ENCODE measurements around the gene SLC11A2. TPM values are rescaled to one million over a fixed set of nuclear protein-coding genes. Genes with fewer than 3 reads are reported as not detected.
A peak's percentile ranks its signal among the peaks of the same experiment; 100 is the strongest.

The SLC11A2 gene
- polyA plus RNA-seq, 3 donors, result 11.7 to 69.0 (median 14.9) TPM

DNA sequence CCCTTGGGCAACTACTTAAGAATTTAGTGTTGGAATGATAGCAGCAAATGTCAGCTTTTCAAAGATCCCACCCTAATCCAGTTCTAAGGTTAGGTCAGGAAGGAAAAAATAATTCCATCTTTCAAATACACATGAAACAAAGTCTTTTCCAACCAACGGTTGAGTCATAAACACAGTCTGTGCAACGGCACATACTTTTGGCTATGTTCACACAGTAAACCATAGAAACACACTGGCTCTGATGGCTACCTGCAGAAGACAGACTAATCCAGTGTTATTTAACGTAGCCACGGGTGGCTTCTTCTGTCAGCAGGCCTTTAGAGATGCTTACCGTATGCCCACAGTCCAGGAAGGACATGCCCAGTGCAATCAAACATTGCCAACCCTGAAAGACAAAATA, 38.1 kb downstream of the SLC11A2 start:
- Histone ChIP-seq H4K20me1 (ENCODE audit: insufficient read depth, low read length) (no peaks in the 10 kb centered on the region), H3K9me3 (replicated peaks in 1 of 2; ENCODE audit: control insufficient read depth in 1 of 2, insufficient read depth in 1 of 2, low read length in 2 of 2) (no peaks in the 10 kb centered on the region), H3K9ac (ENCODE audit: insufficient read depth, low read length, poor library complexity, severe bottlenecking) (no peak overlapping the region), H3K4me2 (replicated peaks; ENCODE audit: extremely low read depth, low read length, poor library complexity, severe bottlenecking) (no peak overlapping the region), H2AFZ (ENCODE audit: insufficient read depth, low read depth, low read length, poor library complexity, severe bottlenecking) (no peak overlapping the region), H3K27ac (ENCODE audit: low read depth in 1 of 2, low read length in 2 of 2) (no peak overlapping the region), H3K27me3 (ENCODE audit: control insufficient read depth in 2 of 2, insufficient read depth in 2 of 2, low read length in 2 of 2) (no peaks in the 10 kb centered on the region), H3K4me1 (ENCODE audit: control insufficient read depth in 1 of 2, insufficient read depth in 2 of 2, low read length in 2 of 2) (no peaks in the 10 kb centered on the region), H3K4me3 (replicated peaks in 1 of 3; ENCODE audit: low read depth in 2 of 3, low read length in 3 of 3) (no peak overlapping the region), H3K79me2 (ENCODE audit: insufficient read depth, low read length) (no peaks in the 10 kb centered on the region), H3K36me3 (replicated peaks in 1 of 2; ENCODE audit: control insufficient read depth in 1 of 2, insufficient read depth in 2 of 2, low read length in 2 of 2) (peaks cover 54 to 92% of the 10 kb centered on the region in 2 donors)
- Mint-ChIP-seq H3K27ac (peak overlapping the region in 2 of 7 donors; percentile 6 to 21), H3K9me3 (no peaks in the 10 kb centered on the region), H3K27me3 (ENCODE audit: low read depth in 3 of 3) (peaks cover 0 to 3% (median 0%) of the 10 kb centered on the region in 3 donors), H3K4me1 (no peaks in the 10 kb centered on the region), H3K4me3 (no peak overlapping the region), H3K36me3 (peaks cover 48 to 69% of the 10 kb centered on the region in 2 donors)
- WGBS (ENCODE audit: insufficient coverage), result 96% methylated on average over 5 of the region's 5 CpGs
- intact Hi-C loops (cut with micrococcal nuclease), result no loop called here
- TF ChIP-seq, protein P1, sequence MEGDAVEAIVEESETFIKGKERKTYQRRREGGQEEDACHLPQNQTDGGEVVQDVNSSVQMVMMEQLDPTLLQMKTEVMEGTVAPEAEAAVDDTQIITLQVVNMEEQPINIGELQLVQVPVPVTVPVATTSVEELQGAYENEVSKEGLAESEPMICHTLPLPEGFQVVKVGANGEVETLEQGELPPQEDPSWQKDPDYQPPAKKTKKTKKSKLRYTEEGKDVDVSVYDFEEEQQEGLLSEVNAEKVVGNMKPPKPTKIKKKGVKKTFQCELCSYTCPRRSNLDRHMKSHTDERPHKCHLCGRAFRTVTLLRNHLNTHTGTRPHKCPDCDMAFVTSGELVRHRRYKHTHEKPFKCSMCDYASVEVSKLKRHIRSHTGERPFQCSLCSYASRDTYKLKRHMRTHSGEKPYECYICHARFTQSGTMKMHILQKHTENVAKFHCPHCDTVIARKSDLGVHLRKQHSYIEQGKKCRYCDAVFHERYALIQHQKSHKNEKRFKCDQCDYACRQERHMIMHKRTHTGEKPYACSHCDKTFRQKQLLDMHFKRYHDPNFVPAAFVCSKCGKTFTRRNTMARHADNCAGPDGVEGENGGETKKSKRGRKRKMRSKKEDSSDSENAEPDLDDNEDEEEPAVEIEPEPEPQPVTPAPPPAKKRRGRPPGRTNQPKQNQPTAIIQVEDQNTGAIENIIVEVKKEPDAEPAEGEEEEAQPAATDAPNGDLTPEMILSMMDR (IDR thresholded peaks at IDR 0.05), result no peak
- no peak for DNase-seq

DNA sequence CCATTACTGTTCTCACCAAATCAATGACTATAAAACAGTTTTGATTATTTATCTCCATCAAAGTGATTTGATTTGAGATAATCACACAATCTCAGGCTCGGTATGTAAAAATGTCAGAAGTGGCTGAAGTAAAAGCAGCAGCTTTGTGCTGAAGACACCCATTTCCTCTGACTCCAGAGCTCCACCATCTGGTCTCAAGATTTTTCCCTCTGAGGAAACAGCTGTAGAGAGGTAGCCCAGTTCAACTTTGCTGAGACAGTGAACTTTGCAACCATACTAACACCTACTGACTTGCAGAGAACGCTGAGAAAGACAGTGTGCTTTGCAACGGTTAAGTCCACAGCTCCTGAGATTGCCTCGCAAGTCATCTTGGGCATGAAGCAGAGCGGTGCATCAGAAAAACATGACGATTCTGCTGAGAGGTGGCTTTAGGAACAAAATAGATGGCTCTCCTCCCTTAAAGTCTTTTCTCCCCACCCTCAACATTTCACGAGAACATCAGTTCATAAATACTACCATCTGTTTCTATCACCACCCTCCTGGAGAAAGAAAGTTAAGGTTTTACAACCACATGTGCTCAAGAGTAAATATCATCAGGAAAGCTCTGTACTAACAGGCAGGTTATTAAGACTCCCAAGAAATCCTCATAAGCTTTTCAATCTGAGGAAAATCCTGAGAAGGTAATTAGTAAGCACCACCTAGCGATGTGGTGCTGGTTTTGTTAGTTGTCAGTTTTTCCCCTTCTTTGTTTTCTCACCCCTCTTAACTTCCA, 39.0 kb downstream of the SLC11A2 start:
- Mint-ChIP-seq H3K9me3 (no peaks in the 10 kb centered on the region), H3K36me3 (peaks cover 40 to 61% of the 10 kb centered on the region in 2 donors), H3K27ac (peak overlapping the region in 2 of 7 donors; percentile 50 to 73), H3K4me3 (no peak overlapping the region), H3K4me1 (no peaks in the 10 kb centered on the region), H3K27me3 (ENCODE audit: low read depth in 3 of 3) (peaks cover 0 to 3% (median 0%) of the 10 kb centered on the region in 3 donors)
- no CpG with 5 or more reads among the region's 8 CpGs for WGBS (ENCODE audit: insufficient coverage)
- Histone ChIP-seq H2AFZ (ENCODE audit: insufficient read depth, low read depth, low read length, poor library complexity, severe bottlenecking) (no peak overlapping the region), H3K4me1 (ENCODE audit: control insufficient read depth in 1 of 2, insufficient read depth in 2 of 2, low read length in 2 of 2) (no peaks in the 10 kb centered on the region), H3K27me3 (ENCODE audit: control insufficient read depth in 2 of 2, insufficient read depth in 2 of 2, low read length in 2 of 2) (no peaks in the 10 kb centered on the region), H4K20me1 (ENCODE audit: insufficient read depth, low read length) (no peaks in the 10 kb centered on the region), H3K9me3 (replicated peaks in 1 of 2; ENCODE audit: control insufficient read depth in 1 of 2, insufficient read depth in 1 of 2, low read length in 2 of 2) (no peaks in the 10 kb centered on the region), H3K36me3 (replicated peaks in 1 of 2; ENCODE audit: control insufficient read depth in 1 of 2, insufficient read depth in 2 of 2, low read length in 2 of 2) (peaks cover 47 to 83% of the 10 kb centered on the region in 2 donors), H3K4me3 (replicated peaks in 1 of 3; ENCODE audit: low read depth in 2 of 3, low read length in 3 of 3) (no peak overlapping the region), H3K4me2 (replicated peaks; ENCODE audit: extremely low read depth, low read length, poor library complexity, severe bottlenecking) (no peak overlapping the region), H3K79me2 (ENCODE audit: insufficient read depth, low read length) (no peaks in the 10 kb centered on the region), H3K9ac (ENCODE audit: insufficient read depth, low read length, poor library complexity, severe bottlenecking) (no peak overlapping the region), H3K27ac (ENCODE audit: low read depth in 1 of 2, low read length in 2 of 2) (peak overlapping the region in 1 of 2 donors; percentile 8)
- TF ChIP-seq, protein P1 (IDR thresholded peaks at IDR 0.05), result peak; percentile 31
- peak in 2 of 3 donors; percentile 6 to 18 for DNase-seq
- intact Hi-C loops (cut with micrococcal nuclease), result no loop called here
